Loucy (cell line): ENCODE data around the gene MLST8.

ENCODE experiments used
- H2AFZ ChIP-seq: fragments of 200-600 bp; sonication (generic); 2 replicates; pipeline ENCODE4 v1.6.0; 2016; ENCODE audit warnings: antibody characterized with exemption, mild to moderate bottlenecking, low read length, moderate library complexity
- H3F3A ChIP-seq: fragments of 200-600 bp; 2 replicates; pipeline ENCODE4 v1.6.0; 2016; ENCODE audit warnings: antibody characterized with exemption, low read depth, mild to moderate bottlenecking
- H3K27me3 ChIP-seq: fragments of 200-600 bp; sonication (generic); 2 replicates; pipeline ENCODE4 v1.6.1; 2014; ENCODE audit warnings: low read length, mild to moderate bottlenecking; ENCODE audit not compliant: insufficient read depth, poor library complexity, severe bottlenecking
- H3K36me3 ChIP-seq: fragments of 200-600 bp; sonication (generic); 2 replicates; pipeline ENCODE4 v1.6.1; 2016; ENCODE audit warnings: low read length; ENCODE audit not compliant: insufficient read depth
- H3K4me1 ChIP-seq: fragments of 200-600 bp; sonication (generic); 2 replicates; pipeline ENCODE4 v1.5.1; 2014; ENCODE audit warnings: low read length, mild to moderate bottlenecking; ENCODE audit not compliant: insufficient read depth, poor library complexity, severe bottlenecking
- H3K4me2 ChIP-seq: fragments of 200-600 bp; sonication (generic); 2 replicates; pipeline ENCODE4 v1.6.0; 2014; ENCODE audit warnings: antibody characterized with exemption, low read length, low read depth, mild to moderate bottlenecking; ENCODE audit not compliant: poor library complexity, severe bottlenecking
- H3K4me3 ChIP-seq: fragments of 200-600 bp; sonication (generic); 2 replicates; pipeline ENCODE4 v1.5.1; 2014; ENCODE audit warnings: low read length, mild to moderate bottlenecking, mixed read lengths; ENCODE audit not compliant: poor library complexity, severe bottlenecking
- H3K79me2 ChIP-seq: fragments of 200-600 bp; sonication (generic); 2 replicates; pipeline ENCODE4 v1.6.1; 2014; ENCODE audit warnings: low read length; ENCODE audit not compliant: insufficient read depth
- H3K9ac ChIP-seq: fragments of 200-600 bp; sonication (generic); 2 replicates; pipeline ENCODE4 v1.6.0; 2014; ENCODE audit warnings: mild to moderate bottlenecking, low read depth, low read length, moderate library complexity; ENCODE audit not compliant: poor library complexity, severe bottlenecking
- H3K9me2 ChIP-seq: fragments of 200-600 bp; sonication (generic); replicated peaks from 2 replicates; pipeline ENCODE4 v1.6.1; 2016; ENCODE audit warnings: low read depth, low read length, mixed read lengths
- H3K9me3 ChIP-seq: fragments of 200-600 bp; sonication (generic); 2 replicates; pipeline ENCODE4 v1.6.1; 2014; ENCODE audit warnings: mild to moderate bottlenecking, antibody characterized with exemption, low read length, low read depth; ENCODE audit not compliant: insufficient read depth
- H4K20me1 ChIP-seq: fragments of 200-600 bp; sonication (generic); 2 replicates; pipeline ENCODE4 v1.6.0; 2014; ENCODE audit warnings: antibody characterized with exemption, low read length, mild to moderate bottlenecking; ENCODE audit not compliant: insufficient read depth, poor library complexity, severe bottlenecking
- EZH2phosphoT487 ChIP-seq: fragments of 200-600 bp; IDR thresholded peaks from 2 replicates; pipeline ENCODE4 v1.6.1; 2018; ENCODE audit warnings: antibody characterized with exemption, mild to moderate bottlenecking, moderate library complexity, borderline replicate concordance
- TF ChIP-seq, protein P1 (sequence below): fragments of 200-600 bp; sonication (generic); conservative IDR thresholded peaks from 2 replicates; pipeline ENCODE4 v1.5.1; 2014; ENCODE audit warnings: mild to moderate bottlenecking, antibody characterized with exemption, low read length

Gene MLST8

GRCh38 chr16:2173916-2174315 lies 31.3 kb upstream of the MLST8 start:
- no peak overlapping the region for H2AFZ ChIP-seq
- H4K20me1 ChIP-seq = no peaks in the 10 kb centered on the region
- H3F3A ChIP-seq = no peaks in the 10 kb centered on the region
- TF ChIP-seq, protein P1, sequence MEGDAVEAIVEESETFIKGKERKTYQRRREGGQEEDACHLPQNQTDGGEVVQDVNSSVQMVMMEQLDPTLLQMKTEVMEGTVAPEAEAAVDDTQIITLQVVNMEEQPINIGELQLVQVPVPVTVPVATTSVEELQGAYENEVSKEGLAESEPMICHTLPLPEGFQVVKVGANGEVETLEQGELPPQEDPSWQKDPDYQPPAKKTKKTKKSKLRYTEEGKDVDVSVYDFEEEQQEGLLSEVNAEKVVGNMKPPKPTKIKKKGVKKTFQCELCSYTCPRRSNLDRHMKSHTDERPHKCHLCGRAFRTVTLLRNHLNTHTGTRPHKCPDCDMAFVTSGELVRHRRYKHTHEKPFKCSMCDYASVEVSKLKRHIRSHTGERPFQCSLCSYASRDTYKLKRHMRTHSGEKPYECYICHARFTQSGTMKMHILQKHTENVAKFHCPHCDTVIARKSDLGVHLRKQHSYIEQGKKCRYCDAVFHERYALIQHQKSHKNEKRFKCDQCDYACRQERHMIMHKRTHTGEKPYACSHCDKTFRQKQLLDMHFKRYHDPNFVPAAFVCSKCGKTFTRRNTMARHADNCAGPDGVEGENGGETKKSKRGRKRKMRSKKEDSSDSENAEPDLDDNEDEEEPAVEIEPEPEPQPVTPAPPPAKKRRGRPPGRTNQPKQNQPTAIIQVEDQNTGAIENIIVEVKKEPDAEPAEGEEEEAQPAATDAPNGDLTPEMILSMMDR = no peak
- H3K4me2 ChIP-seq = no peak overlapping the region
- H3K4me3 ChIP-seq = no peak overlapping the region
- no peaks in the 10 kb centered on the region for H3K9me2 ChIP-seq
- no peak overlapping the region for H3K9ac ChIP-seq
- no peaks in the 10 kb centered on the region; the same call in 1 of the 2 replicates for H3K36me3 ChIP-seq
- H3K9me3 ChIP-seq = no peaks in the 10 kb centered on the region
- no peaks in the 10 kb centered on the region for H3K27me3 ChIP-seq
- H3K79me2 ChIP-seq = no peaks in the 10 kb centered on the region
- no peaks in the 10 kb centered on the region for H3K4me1 ChIP-seq

GRCh38 chr16:2174396-2175131 lies 30.7 kb upstream of the MLST8 start:
- no peak for TF ChIP-seq EZH2phosphoT487
- TF ChIP-seq, protein P1 = no peak
- H2AFZ ChIP-seq = no peak overlapping the region
- no peaks in the 10 kb centered on the region for H4K20me1 ChIP-seq
- no peaks in the 10 kb centered on the region for H3K9me2 ChIP-seq
- H3K36me3 ChIP-seq = no peaks in the 10 kb centered on the region; the same call in 1 of the 2 replicates
- no peak overlapping the region for H3K9ac ChIP-seq
- H3F3A ChIP-seq = no peaks in the 10 kb centered on the region
- no peaks in the 10 kb centered on the region for H3K9me3 ChIP-seq
- H3K4me2 ChIP-seq = no peak overlapping the region
- no peaks in the 10 kb centered on the region for H3K79me2 ChIP-seq
- H3K27me3 ChIP-seq = no peaks in the 10 kb centered on the region
- H3K4me1 ChIP-seq = no peaks in the 10 kb centered on the region
- H3K4me3 ChIP-seq = no peak overlapping the region

- Histone ChIP-seq H3K4me3 (no peak overlapping the region), H3K36me3 (no peaks in the 10 kb centered on the region; the same call in 1 of the 2 replicates), H3K9me3 (no peaks in the 10 kb centered on the region), H3K9ac (no peak overlapping the region), H3K27me3 (no peaks in the 10 kb centered on the region), H3K79me2 (no peaks in the 10 kb centered on the region), H3K9me2 (no peaks in the 10 kb centered on the region), H4K20me1 (no peaks in the 10 kb centered on the region), H3K4me2 (no peak overlapping the region), H2AFZ (no peak overlapping the region), H3F3A (no peaks in the 10 kb centered on the region), H3K4me1 (no peaks in the 10 kb centered on the region)
- no peak for TF ChIP-seq EZH2phosphoT487
- TF ChIP-seq, protein P1 = no peak
Observed at GRCh38 chr16:2175454-2175853, 29.8 kb upstream of the MLST8 start.
